Karpas-422 (cell line): ENCODE measurements around the gene RPS6KL1. TPM values are rescaled to one million over a fixed set of nuclear protein-coding genes. Genes with fewer than 3 reads are reported as not detected.
A peak's percentile ranks its signal among the peaks of the same experiment; 100 is the strongest.

Source experiments
- DNase-seq: peaks from one replicate; pipeline ENCODE4 v3.0.0-alpha.2; 2015
- H2AFZ ChIP-seq: fragments of 200-600 bp; sonication (generic); 2 replicates; pipeline ENCODE4 v1.6.1; 2014; ENCODE audit warnings: antibody characterized with exemption, low read length, mixed read lengths
- H3K27ac ChIP-seq: fragments of 200-600 bp; sonication (generic); 2 replicates; pipeline ENCODE4 v1.5.1; 2014; ENCODE audit warnings: mild to moderate bottlenecking, low read length, moderate library complexity
- H3K27me3 ChIP-seq: fragments of 200-600 bp; sonication (generic); 2 replicates; pipeline ENCODE4 v1.6.1; 2014; ENCODE audit warnings: low read length, mixed read lengths
- H3K36me3 ChIP-seq: fragments of 200-600 bp; sonication (generic); 2 replicates; pipeline ENCODE4 v1.6.1; 2014; ENCODE audit warnings: low read length, mixed read lengths; ENCODE audit not compliant: insufficient read depth
- H3K4me1 ChIP-seq: fragments of 200-600 bp; sonication (generic); 2 replicates; pipeline ENCODE4 v1.6.1; 2014; ENCODE audit warnings: mild to moderate bottlenecking, low read length, mixed read lengths
- H3K4me2 ChIP-seq: fragments of 200-600 bp; sonication (generic); 2 replicates; pipeline ENCODE4 v1.6.1; 2014; ENCODE audit warnings: low read length, low read depth, mild to moderate bottlenecking; ENCODE audit not compliant: poor library complexity, severe bottlenecking
- H3K4me3 ChIP-seq: fragments of 200-600 bp; sonication (generic); 2 replicates; pipeline ENCODE4 v1.5.1; 2014; ENCODE audit warnings: mild to moderate bottlenecking, antibody characterized with exemption, low read length, mixed read lengths
- H3K79me2 ChIP-seq: fragments of 200-600 bp; sonication (generic); 2 replicates; pipeline ENCODE4 v1.6.1; 2014; ENCODE audit warnings: mild to moderate bottlenecking, low read length, mixed read lengths
- H3K9ac ChIP-seq: fragments of 200-600 bp; sonication (generic); 2 replicates; pipeline ENCODE4 v1.6.0; 2014; ENCODE audit warnings: low read length
- H3K9me2 ChIP-seq: fragments of 200-600 bp; sonication (generic), shearing (Covaris generic); replicated peaks from 2 replicates; pipeline ENCODE4 v1.6.0; 2014; ENCODE audit warnings: mild to moderate bottlenecking, low read length, moderate library complexity; ENCODE audit not compliant: insufficient read depth
- H3K9me3 ChIP-seq: fragments of 300-700, 200-600 bp; sonication (generic); 2 replicates; pipeline ENCODE4 v1.6.1; 2014; ENCODE audit warnings: low read length, mixed read lengths
- H4K20me1 ChIP-seq: fragments of 200-600 bp; sonication (generic); 2 replicates; pipeline ENCODE4 v1.6.1; 2014; ENCODE audit warnings: mild to moderate bottlenecking, antibody characterized with exemption, low read length, low read depth; ENCODE audit not compliant: insufficient read depth
- total RNA-seq: library from RNA; depleted of rRNA; stranded (reverse); fragments of >200 nt; shearing (Covaris generic); gene quantifications from 2 replicates; pipeline ENCODE4 v1.2.3, GENCODE V29; 2014; ENCODE audit warnings: low replicate concordance

RPS6KL1 gene
- total RNA-seq, 1 experiment from 2014 or later, result 34.3 TPM

DNA sequence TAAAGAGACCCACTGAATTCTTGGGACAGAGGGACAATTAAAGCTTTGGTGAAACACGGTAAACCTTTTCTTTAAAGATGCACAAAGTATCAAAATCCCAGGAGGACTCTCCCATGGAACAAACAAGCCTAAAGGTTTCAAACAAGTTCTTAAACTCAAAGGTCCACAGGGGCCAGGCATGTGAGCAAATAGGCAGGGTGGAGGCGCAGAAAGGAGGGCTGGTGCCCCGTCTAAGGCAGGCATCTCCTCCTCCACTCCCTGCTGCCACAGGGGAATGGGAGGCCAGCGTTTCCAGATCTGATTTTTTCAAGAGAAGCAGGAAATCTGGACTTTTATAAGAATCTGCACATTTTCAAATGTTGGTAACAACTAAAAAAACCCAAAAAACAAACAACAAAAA, 7.6 kb downstream of the RPS6KL1 start:
- Histone ChIP-seq H3K36me3 (no peaks in the 10 kb centered on the region), H3K4me2 (no peak overlapping the region), H3K9me3 (no peaks in the 10 kb centered on the region), H3K27ac (0 out of 2 replicates have a peak overlapping the region, but pooled peaks have one; percentile 1), H3K79me2 (no peaks in the 10 kb centered on the region), H3K4me1 (peaks cover 18% of the 10 kb centered on the region), H3K9ac (no peak overlapping the region; the same call in 1 of the 2 replicates), H3K27me3 (no peaks in the 10 kb centered on the region), H3K4me3 (no peak overlapping the region), H4K20me1 (no peaks in the 10 kb centered on the region), H2AFZ (no peak overlapping the region), H3K9me2 (no peaks in the 10 kb centered on the region)
- DNase-seq, result no peak

DNA sequence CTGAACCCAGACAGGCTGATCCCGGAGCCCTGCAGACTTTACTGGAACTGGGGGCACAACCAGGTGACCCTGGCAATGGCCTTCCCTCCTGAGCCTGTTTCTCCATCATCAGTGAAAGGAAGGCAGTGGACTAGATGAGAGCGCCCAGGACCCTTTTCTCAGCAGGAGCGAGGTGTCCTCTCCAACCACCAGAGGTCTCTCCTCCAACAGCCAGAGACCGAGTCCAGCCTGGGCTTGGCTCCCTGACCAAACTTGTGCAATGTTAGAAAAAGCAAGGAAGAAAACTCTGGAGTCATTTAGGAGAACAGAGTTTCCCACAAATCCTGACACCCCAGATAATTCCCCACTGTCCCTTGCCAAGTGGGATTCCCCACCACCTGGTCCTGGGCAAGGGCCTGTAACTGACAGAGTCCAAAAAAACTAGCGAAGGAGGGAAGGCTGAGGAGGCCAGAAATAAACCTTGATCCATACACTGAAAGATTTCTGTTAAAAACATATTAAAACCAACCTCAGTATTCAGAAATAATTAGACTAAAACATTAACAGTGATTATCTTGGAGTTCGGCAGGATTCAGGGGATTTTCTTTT, 9.0 kb downstream of the RPS6KL1 start:
- DNase-seq, result peak; percentile 90
- no peaks in the 10 kb centered on the region for H3K79me2 ChIP-seq
- H4K20me1 ChIP-seq, result no peaks in the 10 kb centered on the region
- H3K9me3 ChIP-seq, result no peaks in the 10 kb centered on the region
- H3K36me3 ChIP-seq, result no peaks in the 10 kb centered on the region
- peaks cover 18% of the 10 kb centered on the region for H3K4me1 ChIP-seq
- no peaks in the 10 kb centered on the region for H3K9me2 ChIP-seq
- H2AFZ ChIP-seq, result peak overlapping the region; percentile 40; the same call in 1 of the 2 replicates
- no peaks in the 10 kb centered on the region for H3K27me3 ChIP-seq
- no peak overlapping the region for H3K4me3 ChIP-seq
- H3K9ac ChIP-seq, result peak overlapping the region; percentile 27; the same call in 1 of the 2 replicates
- H3K27ac ChIP-seq, result peak overlapping the region; percentile 13; the same call in 1 of the 2 replicates
- H3K4me2 ChIP-seq, result no peak overlapping the region

DNA sequence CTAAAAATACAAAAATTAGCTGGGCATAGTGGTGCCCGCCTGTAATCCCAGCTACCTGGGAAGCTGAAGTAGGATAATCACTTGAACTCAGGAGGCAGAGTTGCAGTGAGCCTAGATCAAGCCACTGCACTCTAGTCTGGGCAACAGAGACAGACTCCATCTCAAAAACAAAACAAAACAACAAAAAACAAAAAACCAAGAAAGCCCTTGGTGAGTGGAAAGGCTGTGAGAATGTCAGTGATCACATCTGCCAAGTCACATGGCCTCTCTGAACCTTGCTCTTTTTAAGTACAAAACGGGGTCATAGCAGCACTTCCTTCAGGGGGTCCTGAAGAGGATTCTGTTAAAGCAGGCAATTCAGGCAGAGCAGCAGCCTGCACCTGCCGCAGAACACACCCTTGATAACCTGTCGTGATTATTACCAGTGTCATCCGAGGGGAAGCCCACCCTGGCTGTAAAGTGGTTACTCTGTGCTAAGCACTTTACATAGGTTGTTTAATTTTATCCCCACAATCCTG, 9.6 kb downstream of the RPS6KL1 start:
- H2AFZ ChIP-seq, result no peak overlapping the region
- H3K9me2 ChIP-seq, result no peaks in the 10 kb centered on the region
- H4K20me1 ChIP-seq, result no peaks in the 10 kb centered on the region
- no peak overlapping the region for H3K4me2 ChIP-seq
- no peak overlapping the region for H3K9ac ChIP-seq
- peaks cover 18% of the 10 kb centered on the region for H3K4me1 ChIP-seq
- no peak overlapping the region for H3K4me3 ChIP-seq
- H3K9me3 ChIP-seq, result no peaks in the 10 kb centered on the region
- peak overlapping the region; percentile 5; the same call in 1 of the 2 replicates for H3K27ac ChIP-seq
- DNase-seq, result no peak
- no peaks in the 10 kb centered on the region for H3K27me3 ChIP-seq
- H3K36me3 ChIP-seq, result no peaks in the 10 kb centered on the region
- H3K79me2 ChIP-seq, result no peaks in the 10 kb centered on the region

DNA sequence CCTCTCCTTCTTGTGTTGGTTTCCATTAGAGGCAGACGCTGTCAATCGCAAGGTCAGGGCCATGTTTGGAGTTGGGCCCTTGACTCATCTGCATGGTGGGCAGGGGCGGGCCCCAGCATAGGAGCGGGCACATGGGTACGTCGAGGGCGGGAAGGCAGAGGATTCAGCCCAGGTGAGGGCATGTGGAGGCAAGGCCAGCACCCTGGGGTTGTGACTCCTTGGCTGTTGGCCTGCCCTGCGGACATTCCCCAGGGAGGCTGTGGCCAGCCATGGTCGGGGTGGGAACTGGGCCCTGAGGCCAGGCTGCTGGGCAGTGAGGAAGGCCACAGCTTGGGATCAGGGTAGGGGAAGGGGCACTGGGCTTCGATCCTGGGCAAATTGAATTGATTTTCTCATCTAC, 10.3 kb downstream of the RPS6KL1 start:
- Histone ChIP-seq H3K36me3 (no peaks in the 10 kb centered on the region), H3K27ac (no peak overlapping the region), H3K9me2 (no peaks in the 10 kb centered on the region), H2AFZ (no peak overlapping the region), H3K9me3 (no peaks in the 10 kb centered on the region), H3K27me3 (no peaks in the 10 kb centered on the region), H3K4me3 (no peak overlapping the region), H3K9ac (no peak overlapping the region), H3K4me1 (peaks cover 18% of the 10 kb centered on the region), H4K20me1 (no peaks in the 10 kb centered on the region), H3K4me2 (no peak overlapping the region), H3K79me2 (no peaks in the 10 kb centered on the region)
- DNase-seq, result no peak

DNA sequence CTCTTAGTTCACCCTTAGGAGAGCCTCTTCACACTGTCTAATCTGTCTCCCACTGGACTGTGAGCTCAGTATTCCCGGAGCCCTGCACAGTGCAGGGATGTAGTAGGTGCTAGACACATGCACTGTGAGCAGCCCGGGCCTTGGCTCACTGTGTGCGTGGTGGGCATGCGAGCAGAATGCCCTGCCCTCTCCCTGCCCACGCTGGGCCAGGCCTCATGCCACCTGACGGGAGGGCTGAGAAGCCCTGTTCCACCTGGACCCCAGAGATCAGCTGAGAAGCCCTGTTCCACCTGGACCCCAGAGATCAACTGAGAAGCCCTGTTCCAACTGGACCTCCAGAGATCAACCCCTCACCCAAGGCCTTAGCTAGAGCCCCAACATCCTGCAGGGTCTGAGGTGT, 10.9 kb downstream of the RPS6KL1 start:
- no peak overlapping the region for H3K4me3 ChIP-seq
- H3K9ac ChIP-seq, result no peak overlapping the region
- no peak overlapping the region for H3K4me2 ChIP-seq
- H3K4me1 ChIP-seq, result peaks cover 18% of the 10 kb centered on the region
- no peaks in the 10 kb centered on the region for H4K20me1 ChIP-seq
- no peak overlapping the region for H3K27ac ChIP-seq
- no peaks in the 10 kb centered on the region for H3K9me3 ChIP-seq
- no peaks in the 10 kb centered on the region for H3K27me3 ChIP-seq
- H2AFZ ChIP-seq, result no peak overlapping the region
- DNase-seq, result no peak
- no peaks in the 10 kb centered on the region for H3K36me3 ChIP-seq
- H3K9me2 ChIP-seq, result no peaks in the 10 kb centered on the region
- no peaks in the 10 kb centered on the region for H3K79me2 ChIP-seq

DNA sequence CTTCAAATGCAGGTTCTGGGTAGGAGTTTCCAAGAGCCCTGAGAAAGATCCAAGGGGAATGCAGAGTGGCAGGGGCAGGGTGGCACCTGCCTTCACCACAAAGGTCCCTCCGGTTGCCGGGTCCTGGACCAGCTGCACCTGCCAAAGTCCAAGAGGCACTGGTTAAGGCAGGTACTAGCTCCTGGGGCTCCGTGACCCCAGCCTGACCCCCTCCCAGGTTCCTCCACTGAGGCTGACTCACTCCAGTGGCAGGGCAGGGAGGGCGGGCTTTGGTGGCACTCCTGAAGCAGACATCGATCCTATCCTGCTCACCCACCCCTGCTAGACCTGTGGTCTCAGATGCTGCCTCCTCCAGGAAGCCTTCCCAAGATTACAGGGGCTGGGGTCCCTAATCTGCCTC, 11.4 kb downstream of the RPS6KL1 start:
- H3K9me2 ChIP-seq, result no peaks in the 10 kb centered on the region
- no peak overlapping the region for H2AFZ ChIP-seq
- no peak overlapping the region for H3K27ac ChIP-seq
- H3K9ac ChIP-seq, result no peak overlapping the region
- no peaks in the 10 kb centered on the region for H3K27me3 ChIP-seq
- no peak overlapping the region for H3K4me2 ChIP-seq
- no peak for DNase-seq
- peaks cover 1% of the 10 kb centered on the region; the same call in 1 of the 2 replicates for H3K36me3 ChIP-seq
- H3K4me3 ChIP-seq, result no peak overlapping the region
- H3K79me2 ChIP-seq, result no peaks in the 10 kb centered on the region
- H4K20me1 ChIP-seq, result no peaks in the 10 kb centered on the region
- H3K4me1 ChIP-seq, result peaks cover 22% of the 10 kb centered on the region
- H3K9me3 ChIP-seq, result no peaks in the 10 kb centered on the region

DNA sequence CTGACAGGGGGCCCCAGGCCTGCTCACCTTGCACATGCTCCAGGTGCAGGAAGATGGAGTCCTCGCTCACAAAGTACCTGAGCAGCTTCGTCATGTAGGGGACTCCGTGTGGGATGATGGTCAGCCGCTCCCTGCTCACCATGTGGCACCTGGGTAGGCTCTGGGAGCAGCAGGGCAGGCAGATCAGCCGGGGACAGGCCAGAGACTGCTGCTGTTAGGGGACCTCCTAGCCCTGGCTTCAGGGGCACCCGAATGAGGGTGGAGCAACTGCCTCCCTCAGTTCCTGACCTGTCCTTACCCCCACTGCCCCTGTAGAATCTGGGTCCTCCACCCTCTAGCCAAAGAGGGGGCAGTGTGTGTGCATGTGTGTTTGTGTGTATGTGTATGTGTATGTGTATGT, 11.8 kb downstream of the RPS6KL1 start:
- H3K9me2 ChIP-seq, result no peaks in the 10 kb centered on the region
- no peaks in the 10 kb centered on the region for H3K79me2 ChIP-seq
- no peak overlapping the region for H3K27ac ChIP-seq
- no peak overlapping the region for H3K4me2 ChIP-seq
- no peaks in the 10 kb centered on the region for H3K27me3 ChIP-seq
- H4K20me1 ChIP-seq, result no peaks in the 10 kb centered on the region
- H3K4me1 ChIP-seq, result peaks cover 25% of the 10 kb centered on the region
- no peak overlapping the region for H3K4me3 ChIP-seq
- DNase-seq, result no peak
- no peaks in the 10 kb centered on the region for H3K9me3 ChIP-seq
- H3K9ac ChIP-seq, result no peak overlapping the region
- H3K36me3 ChIP-seq, result peaks cover 5% of the 10 kb centered on the region; the same call in 1 of the 2 replicates
- H2AFZ ChIP-seq, result no peak overlapping the region

DNA sequence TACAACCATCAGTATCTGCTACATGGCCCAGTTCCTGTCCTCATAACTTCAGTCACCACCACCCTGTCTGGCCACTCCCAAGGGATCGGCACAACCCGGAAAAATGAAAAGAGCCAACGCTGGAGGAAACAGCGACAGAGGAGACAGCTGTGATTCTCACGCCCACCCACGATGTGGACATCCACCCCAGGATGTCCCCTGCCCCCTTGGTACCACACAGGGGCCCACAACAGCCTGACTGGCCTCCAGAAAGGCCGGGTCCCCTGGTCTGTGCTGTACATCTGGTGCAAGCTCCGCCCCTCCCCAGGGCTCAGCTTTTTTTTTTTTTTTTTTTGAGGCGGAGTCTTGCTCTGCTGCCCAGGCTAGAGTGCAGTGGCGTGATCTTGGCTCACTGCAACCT, 12.5 kb downstream of the RPS6KL1 start:
- no peaks in the 10 kb centered on the region for H3K9me2 ChIP-seq
- H3K4me1 ChIP-seq, result peaks cover 27% of the 10 kb centered on the region
- no peak overlapping the region for H3K27ac ChIP-seq
- H3K9me3 ChIP-seq, result no peaks in the 10 kb centered on the region
- H3K36me3 ChIP-seq, result peaks cover 8% of the 10 kb centered on the region; the same call in 1 of the 2 replicates
- DNase-seq, result peak; percentile 77
- no peak overlapping the region for H3K4me3 ChIP-seq
- H3K9ac ChIP-seq, result no peak overlapping the region
- H3K27me3 ChIP-seq, result no peaks in the 10 kb centered on the region
- no peaks in the 10 kb centered on the region for H3K79me2 ChIP-seq
- no peak overlapping the region for H2AFZ ChIP-seq
- H3K4me2 ChIP-seq, result no peak overlapping the region
- H4K20me1 ChIP-seq, result no peaks in the 10 kb centered on the region
